Bone marrow (tissue), 2 donors: ENCODE results near the gene SUPT20H.
A peak's percentile ranks its signal among the peaks of the same experiment; 100 is the strongest.

Experiments used
- DNase-seq, 2 donors: peaks; one replicate each; lab custom pipeline; 2025; lab: John Stamatoyannopoulos, UW

The SUPT20H gene

DNA sequence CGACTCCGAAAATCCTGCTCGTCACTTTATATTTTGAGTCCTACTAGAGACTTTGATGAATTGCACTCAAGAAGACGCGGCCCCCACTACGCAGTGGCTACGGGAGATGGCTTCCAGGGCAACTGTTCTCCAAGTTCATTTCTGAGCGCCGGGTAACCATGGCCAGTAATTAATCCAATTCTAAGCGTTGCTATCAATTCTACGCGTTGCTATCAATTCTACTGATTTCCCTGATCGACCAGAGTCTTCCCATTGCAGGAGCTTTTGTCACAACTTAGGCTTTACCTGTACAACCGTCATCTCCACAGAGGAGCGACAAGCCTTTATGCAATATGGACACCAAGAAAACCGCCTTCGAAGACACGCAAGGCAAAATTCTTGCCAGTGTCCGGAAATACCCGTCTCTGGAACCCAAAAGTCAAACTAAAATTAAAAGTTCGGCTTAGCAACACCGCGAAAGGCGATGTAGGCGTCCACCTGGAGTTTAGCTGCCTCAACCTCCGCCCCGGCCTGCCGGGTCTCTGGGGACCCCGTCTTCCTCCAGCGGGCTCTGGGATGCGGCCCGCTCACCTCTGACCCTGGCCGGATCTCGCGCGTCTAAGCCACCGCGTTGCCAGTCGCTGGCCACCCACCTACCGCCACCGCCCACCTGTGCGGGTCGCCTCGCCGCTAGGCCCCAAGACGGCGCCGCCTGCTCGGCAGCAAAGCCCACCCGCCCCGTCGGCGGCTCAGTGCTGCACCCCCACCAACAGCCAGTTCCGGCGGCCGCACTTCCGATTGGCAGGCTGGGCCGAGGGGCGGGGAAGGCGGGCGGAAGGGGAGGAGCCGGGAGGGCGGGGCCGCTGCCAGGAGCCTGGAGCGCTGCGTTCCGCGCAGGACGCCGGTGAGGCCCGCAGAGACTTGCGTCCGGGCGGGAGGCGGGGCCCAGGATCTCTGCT lies at the start of gene SUPT20H:
Gene SUPT20H, minus strand, starts transcription at position 779 of the 938 bp plus-strand sequence. CDS start 8,198 bp downstream, outside the sequence.
- DNase-seq: peak; percentile 75 to 82

- DNase-seq: no peak
These were observed 49.7 kb upstream of the SUPT20H start for GRCh38 chr13:37109051-37109678.

DNA sequence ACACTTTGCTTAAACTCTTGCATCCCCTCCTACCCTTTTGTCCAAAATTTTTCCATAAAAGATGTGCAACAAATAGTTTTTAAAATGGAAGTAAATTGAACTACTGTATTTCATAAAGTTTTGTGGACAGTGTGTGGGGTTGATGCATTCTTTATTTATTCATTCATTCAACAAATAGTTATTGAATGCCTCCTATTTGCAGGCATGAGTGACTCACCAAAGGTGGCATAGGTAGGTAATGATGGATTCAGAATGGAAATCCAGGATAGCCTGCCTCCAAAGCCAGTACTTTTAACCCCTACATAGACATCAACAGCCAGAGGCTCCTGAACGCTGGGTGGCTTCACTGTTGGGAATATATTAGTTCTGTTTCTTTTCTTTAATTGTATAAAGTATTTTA lies 48.4 kb upstream of the SUPT20H start:
- DNase-seq: no peak

DNA sequence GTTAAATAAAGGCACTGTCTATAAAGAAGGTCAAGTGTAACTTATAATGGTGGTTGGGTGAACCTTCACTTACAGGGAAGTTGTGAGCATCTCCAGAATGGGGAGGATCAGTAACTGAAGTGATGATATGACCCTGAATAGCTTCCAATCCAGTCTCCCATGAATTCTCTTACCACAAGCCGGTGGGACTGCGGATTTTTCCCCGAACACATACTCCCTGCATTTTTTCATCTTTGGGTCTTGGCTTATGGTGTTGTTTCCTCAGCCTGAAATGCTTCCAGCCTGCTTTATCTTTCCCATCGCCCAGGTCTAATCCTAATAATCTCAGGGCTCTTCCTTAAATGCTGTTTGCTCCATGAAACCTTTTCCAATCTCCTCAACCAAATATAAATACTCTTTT lies 48.0 kb upstream of the SUPT20H start:
- DNase-seq: no peak

GRCh38 chr13:37106642-37107041 lies 47.2 kb upstream of the SUPT20H start:
- no peak for DNase-seq

- no peak for DNase-seq
These were observed 45.8 kb upstream of the SUPT20H start, which contains the start of gene CSNK1A1L for GRCh38 chr13:37105251-37105714. Gene CSNK1A1L, minus strand, starts transcription at chr13:37105664. Its CDS starts 408 bp downstream, at chr13:37105256.

GRCh38 chr13:37102896-37103295 lies 43.4 kb upstream of the SUPT20H start:
- DNase-seq: no peak

GRCh38 chr13:37101201-37101600 lies 41.7 kb upstream of the SUPT20H start:
- no peak for DNase-seq

DNA sequence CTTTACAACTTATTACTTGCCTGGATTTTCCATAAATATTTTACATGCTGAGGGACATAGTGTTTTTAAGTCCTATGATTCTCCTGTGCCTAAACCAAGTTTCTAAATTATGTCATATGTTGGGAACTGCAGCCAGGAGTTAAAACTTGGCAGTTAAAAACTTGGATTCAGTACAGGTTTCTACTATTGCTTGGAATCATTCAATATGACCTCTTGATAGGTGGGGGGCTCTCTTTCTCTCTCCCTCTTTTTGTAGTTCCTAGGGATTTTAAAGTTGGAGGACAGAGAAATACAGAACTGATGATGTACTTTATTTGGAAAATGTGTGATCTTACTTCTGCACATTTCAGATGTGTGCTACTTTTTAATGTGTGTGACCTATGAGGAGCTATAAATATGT lies 41.2 kb upstream of the SUPT20H start:
- no peak for DNase-seq

- no peak for DNase-seq
These were observed 37.6 kb upstream of the SUPT20H start for GRCh38 chr13:37097076-37097475.

DNA sequence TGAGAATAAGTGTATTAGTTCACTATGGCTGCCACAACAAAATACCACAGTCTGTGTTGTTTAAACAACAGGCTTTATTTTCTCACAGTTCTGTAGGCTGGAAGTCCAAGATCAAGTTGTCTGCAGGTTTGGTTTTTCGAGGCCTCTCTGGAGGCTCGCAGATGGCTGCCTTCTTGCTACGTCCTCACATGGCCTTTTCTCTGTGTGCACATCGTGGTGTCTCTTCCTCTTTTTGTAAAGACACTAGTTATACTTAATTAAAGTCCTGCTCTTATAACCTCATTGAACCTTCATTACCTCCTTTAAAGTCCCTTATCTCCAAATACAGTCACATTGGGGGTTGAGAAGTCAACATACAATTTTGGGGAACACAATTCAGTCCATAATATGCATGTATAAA lies 35.4 kb upstream of the SUPT20H start:
- DNase-seq: no peak

GRCh38 chr13:37094099-37094498 lies 34.6 kb upstream of the SUPT20H start:
- no peak for DNase-seq

DNA sequence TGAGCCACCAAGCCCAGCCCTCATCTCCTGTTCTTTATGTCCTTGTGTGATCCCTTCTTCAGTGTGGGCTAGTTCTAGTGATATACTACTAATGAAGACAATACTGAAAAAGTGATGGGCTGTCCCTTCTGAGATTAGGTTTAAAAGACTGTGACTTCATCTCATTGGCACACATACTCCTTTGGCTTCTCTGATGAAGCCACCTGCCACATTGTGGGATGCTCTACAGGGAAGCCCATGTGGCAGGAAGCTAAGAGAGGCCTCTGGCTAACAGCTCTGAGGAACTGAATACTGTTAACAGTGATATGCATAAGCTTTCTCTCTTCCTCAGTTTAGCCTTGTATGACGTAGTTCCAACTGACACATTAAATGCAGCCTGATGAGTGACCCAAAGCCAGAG lies 32.3 kb upstream of the SUPT20H start:
- DNase-seq: no peak

DNA sequence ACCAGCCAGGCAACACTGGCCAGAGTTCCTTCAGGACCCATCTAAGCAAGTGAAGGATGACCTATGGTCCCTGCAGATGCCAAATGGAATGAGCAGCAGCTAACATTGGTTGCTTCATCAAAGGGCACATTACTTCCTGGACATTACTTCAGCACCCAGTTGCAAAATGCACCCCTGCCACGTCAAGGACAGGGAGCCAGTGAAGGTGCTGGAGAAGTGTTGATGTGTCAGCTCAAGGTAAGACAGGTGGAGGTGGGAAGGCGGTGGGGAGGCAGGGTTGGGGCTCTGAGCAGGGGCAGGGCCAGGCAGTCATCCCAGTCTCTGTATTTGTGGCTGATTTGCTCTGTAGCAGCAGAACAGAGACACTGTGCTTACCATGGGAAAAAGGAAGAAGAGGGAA lies 31.4 kb upstream of the SUPT20H start:
- no peak for DNase-seq

- no peak for DNase-seq
These were observed 30.0 kb upstream of the SUPT20H start for GRCh38 chr13:37089495-37089894.

- DNase-seq: no peak
These were observed 28.0 kb upstream of the SUPT20H start for GRCh38 chr13:37087486-37087885.

- no peak for DNase-seq
These were observed 26.1 kb upstream of the SUPT20H start for GRCh38 chr13:37085606-37086005.

DNA sequence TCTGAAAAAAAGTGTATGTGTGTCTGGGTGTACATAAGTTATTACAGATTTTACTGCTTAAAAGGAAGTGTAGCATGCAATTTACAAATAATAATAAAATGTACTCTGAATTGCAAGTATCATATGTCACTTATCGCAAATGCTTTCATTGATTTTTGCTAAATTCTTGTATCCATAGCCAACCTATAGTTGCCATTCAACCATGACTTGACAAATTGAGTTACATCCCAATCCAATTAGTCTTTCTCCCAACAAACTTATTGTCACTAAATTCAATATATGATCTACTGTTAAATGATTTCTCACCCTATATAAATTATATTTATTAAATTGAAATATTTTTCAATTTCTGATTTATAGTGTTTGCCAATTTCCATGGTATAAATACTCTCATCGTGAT lies 17.3 kb upstream of the SUPT20H start:
- DNase-seq: no peak

DNA sequence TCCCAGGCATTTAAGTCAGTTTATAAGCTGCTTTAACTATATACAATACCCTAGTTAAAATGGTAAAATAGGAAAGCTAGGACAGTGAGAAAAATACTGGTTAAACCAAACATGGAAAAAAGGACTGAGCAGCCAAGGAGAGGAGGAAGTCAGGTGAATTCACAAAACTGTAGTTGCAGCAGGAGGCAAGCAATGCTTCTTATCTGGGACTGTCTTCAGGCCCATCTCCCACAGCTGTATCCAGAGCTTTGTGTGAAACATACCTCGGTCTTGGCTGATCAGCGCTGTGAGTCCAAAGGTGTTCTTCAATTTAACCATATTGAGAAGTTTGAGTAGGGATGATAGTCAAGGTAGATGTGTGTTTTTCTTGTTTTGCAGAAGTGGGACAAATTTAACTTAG lies 15.7 kb upstream of the SUPT20H start:
- DNase-seq: no peak

GRCh38 chr13:37074703-37075102 lies 15.2 kb upstream of the SUPT20H start:
- no peak for DNase-seq

- DNase-seq: no peak
These were observed 12.5 kb upstream of the SUPT20H start for GRCh38 chr13:37072024-37072423.

DNA sequence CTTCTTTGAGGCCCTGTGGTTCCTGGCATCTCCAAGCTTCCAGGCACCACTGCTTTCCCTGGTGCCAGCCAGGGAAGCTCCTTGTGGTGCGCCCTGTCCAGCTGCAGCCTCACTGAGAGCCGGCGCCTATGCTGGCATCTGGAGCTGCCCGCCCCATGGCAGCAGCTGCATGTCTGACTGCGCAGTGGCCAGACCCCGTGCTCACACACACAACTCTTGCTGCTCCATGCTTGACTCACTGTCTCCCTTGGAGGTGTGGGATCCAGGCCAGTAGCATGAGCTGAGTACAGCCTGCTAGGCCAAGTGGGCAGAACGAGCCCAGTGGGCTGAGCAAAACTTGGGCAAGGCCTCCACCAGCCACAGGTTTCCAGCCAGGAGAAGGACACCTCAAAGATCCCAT lies 11.5 kb upstream of the SUPT20H start:
- no peak for DNase-seq

DNA sequence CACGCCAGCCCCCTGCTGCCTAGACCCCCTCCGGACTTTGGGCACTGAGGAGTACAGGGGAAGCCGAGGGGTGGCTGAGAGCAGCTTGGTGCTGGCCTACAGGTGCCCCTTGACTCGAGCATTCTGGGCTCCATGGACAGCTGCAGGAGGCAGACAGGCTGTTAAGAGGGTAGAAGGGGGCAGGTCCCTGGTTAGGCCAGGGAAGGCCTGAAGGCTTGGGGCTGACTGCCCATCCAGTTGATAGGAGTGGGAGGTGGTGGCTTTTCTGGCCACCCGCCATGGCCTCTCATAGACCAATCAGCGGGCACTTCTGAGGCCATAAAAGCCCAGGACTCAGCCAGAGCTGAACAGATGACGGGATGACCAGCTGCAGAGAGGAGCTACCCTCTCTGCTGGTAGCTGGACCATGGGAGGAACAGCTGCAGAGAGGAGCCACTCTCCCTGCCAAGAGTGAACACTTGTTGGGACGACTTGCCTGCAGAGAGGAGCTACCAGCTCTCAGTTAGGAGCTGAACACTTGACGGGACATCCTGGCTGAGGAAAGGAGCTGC lies 10.7 kb upstream of the SUPT20H start:
- DNase-seq: no peak
